DOHH2 (cell line): Measurements from ENCODE around the gene POGZ.
A peak's percentile ranks its signal among the peaks of the same experiment; 100 is the strongest.

ENCODE experiments used
- H3F3A ChIP-seq: fragments of 200-600 bp; sonication (generic), shearing (Covaris generic); 2 replicates; pipeline ENCODE4 v1.6.0; 2016; ENCODE audit warnings: antibody characterized with exemption, mild to moderate bottlenecking; ENCODE audit not compliant: control insufficient read depth, insufficient read depth
- H3K27ac ChIP-seq: fragments of 200-600 bp; sonication (generic); 2 replicates; pipeline ENCODE4 v1.5.1; 2014; ENCODE audit warnings: low read depth, mild to moderate bottlenecking, low read length, moderate library complexity
- H3K27me3 ChIP-seq: fragments of 200-600 bp; sonication (generic); 2 replicates; pipeline ENCODE4 v1.6.1; 2014; ENCODE audit warnings: mild to moderate bottlenecking, low read length, mixed read lengths; ENCODE audit not compliant: control insufficient read depth
- H3K36me3 ChIP-seq: fragments of 200-600 bp; sonication (generic); 2 replicates; pipeline ENCODE4 v1.6.1; 2014; ENCODE audit warnings: mild to moderate bottlenecking, low read length, moderate library complexity, mixed read lengths; ENCODE audit not compliant: control insufficient read depth
- H3K4me1 ChIP-seq: fragments of 200-600 bp; sonication (generic); 2 replicates; pipeline ENCODE4 v1.6.1; 2014; ENCODE audit warnings: mild to moderate bottlenecking, low read length, mixed read lengths; ENCODE audit not compliant: control insufficient read depth
- H3K4me2 ChIP-seq: fragments of 200-600 bp; sonication (generic); 2 replicates; pipeline ENCODE4 v1.6.0; 2014; ENCODE audit warnings: mild to moderate bottlenecking, low read length, moderate library complexity
- H3K4me3 ChIP-seq: fragments of 200-600 bp; sonication (generic); 2 replicates; pipeline ENCODE4 v1.5.1; 2014; ENCODE audit warnings: mild to moderate bottlenecking, low read length, mixed read lengths
- H3K79me2 ChIP-seq: fragments of 200-600 bp; sonication (generic); 2 replicates; pipeline ENCODE4 v1.6.1; 2014; ENCODE audit warnings: mild to moderate bottlenecking, low read length, mixed read lengths; ENCODE audit not compliant: control insufficient read depth
- H3K9me2 ChIP-seq: fragments of 200-600 bp; sonication (generic); replicated peaks from 2 replicates; pipeline ENCODE4 v1.6.1; 2014; ENCODE audit warnings: mild to moderate bottlenecking, low read length, mixed read lengths; ENCODE audit not compliant: control insufficient read depth
- H3K9me3 ChIP-seq: fragments of 200-600 bp; sonication (generic); 2 replicates; pipeline ENCODE4 v1.6.1; 2014; ENCODE audit warnings: antibody characterized with exemption, low read length, mixed read lengths; ENCODE audit not compliant: control insufficient read depth, insufficient read depth
- H4K20me1 ChIP-seq: fragments of 200-600 bp; sonication (generic); 2 replicates; pipeline ENCODE4 v1.6.0; 2014; ENCODE audit warnings: low read depth, mild to moderate bottlenecking, antibody characterized with exemption, low read length, moderate library complexity; ENCODE audit not compliant: control insufficient read depth, insufficient read depth
- CTCF ChIP-seq: fragments of 200-600 bp; sonication (generic); IDR thresholded peaks from one replicate; pipeline ENCODE4 v1.5.1; 2014; ENCODE audit warnings: antibody characterized with exemption, mild to moderate bottlenecking, low read depth, low read length; ENCODE audit not compliant: poor library complexity, severe bottlenecking
- EZH2phosphoT487 ChIP-seq: fragments of 200-600 bp; sonication (generic); IDR thresholded peaks from 2 replicates; pipeline ENCODE4 v1.6.1; 2017; ENCODE audit warnings: borderline replicate concordance, mild to moderate bottlenecking, antibody characterized with exemption, low read length, moderate library complexity, mixed read lengths

Gene POGZ, protein sequence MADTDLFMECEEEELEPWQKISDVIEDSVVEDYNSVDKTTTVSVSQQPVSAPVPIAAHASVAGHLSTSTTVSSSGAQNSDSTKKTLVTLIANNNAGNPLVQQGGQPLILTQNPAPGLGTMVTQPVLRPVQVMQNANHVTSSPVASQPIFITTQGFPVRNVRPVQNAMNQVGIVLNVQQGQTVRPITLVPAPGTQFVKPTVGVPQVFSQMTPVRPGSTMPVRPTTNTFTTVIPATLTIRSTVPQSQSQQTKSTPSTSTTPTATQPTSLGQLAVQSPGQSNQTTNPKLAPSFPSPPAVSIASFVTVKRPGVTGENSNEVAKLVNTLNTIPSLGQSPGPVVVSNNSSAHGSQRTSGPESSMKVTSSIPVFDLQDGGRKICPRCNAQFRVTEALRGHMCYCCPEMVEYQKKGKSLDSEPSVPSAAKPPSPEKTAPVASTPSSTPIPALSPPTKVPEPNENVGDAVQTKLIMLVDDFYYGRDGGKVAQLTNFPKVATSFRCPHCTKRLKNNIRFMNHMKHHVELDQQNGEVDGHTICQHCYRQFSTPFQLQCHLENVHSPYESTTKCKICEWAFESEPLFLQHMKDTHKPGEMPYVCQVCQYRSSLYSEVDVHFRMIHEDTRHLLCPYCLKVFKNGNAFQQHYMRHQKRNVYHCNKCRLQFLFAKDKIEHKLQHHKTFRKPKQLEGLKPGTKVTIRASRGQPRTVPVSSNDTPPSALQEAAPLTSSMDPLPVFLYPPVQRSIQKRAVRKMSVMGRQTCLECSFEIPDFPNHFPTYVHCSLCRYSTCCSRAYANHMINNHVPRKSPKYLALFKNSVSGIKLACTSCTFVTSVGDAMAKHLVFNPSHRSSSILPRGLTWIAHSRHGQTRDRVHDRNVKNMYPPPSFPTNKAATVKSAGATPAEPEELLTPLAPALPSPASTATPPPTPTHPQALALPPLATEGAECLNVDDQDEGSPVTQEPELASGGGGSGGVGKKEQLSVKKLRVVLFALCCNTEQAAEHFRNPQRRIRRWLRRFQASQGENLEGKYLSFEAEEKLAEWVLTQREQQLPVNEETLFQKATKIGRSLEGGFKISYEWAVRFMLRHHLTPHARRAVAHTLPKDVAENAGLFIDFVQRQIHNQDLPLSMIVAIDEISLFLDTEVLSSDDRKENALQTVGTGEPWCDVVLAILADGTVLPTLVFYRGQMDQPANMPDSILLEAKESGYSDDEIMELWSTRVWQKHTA (N-terminal part only)

DNA sequence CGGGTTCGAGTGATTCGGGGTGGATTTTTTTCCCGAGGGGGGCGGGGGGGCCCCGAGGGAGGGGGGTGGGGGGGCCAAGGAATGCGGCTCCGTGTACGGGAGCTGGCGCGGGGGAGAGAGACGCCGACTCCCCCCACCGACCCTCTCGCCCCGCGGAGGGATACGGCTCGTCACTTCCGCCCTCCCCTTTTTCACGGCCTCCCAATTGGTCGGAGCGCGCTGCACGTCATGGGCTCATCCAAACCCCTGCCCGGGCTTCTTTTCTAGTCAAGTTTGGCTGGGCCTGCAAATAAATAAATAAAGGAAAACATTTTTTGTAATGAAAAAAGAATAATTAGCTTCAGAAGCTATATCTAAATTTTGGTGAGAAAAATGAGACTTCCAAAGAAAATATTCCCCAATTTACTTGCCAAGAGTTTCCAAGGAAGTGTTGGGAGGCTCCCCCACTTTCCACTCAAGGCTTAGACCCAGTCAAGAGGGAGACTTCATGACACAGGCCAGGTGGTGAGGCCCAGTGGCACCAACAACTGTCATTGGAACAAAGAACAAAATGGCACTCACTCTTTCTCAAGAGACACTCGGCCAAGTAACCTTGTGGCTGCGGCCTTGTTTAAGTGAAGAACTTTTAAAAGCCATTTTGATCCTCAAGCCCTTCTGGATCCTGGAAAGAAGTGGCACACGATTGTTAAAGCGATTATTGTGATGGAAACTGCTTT lies at the start of gene POGZ:
TSS of gene POGZ (minus strand) at position 164 of the 716 bp plus-strand sequence. CDS start 17,290 bp downstream, outside the sequence.
- Histone ChIP-seq H3K4me3 (peak within 1 kb of the TSS; percentile 92), H3K9me3 (no peaks in the 10 kb centered on the region)

GRCh38 chr1:151508833-151509232 lies 49.5 kb upstream of the POGZ start:
- Histone ChIP-seq H3K4me2 (no peak overlapping the region), H3K4me1 (peaks cover 27% of the 10 kb centered on the region), H3K9me3 (no peaks in the 10 kb centered on the region), H3K9me2 (no peaks in the 10 kb centered on the region), H3F3A (peaks cover 7% of the 10 kb centered on the region; the same call in 1 of the 2 replicates), H4K20me1 (no peaks in the 10 kb centered on the region), H3K36me3 (no peaks in the 10 kb centered on the region), H3K27me3 (peaks cover 29% of the 10 kb centered on the region), H3K27ac (no peak overlapping the region), H3K79me2 (no peaks in the 10 kb centered on the region), H3K4me3 (no peak overlapping the region)
- TF ChIP-seq CTCF = no peak
- TF ChIP-seq EZH2phosphoT487 = no peak

More for the DNA sequence above, at the start of gene POGZ:
- H3K4me2 ChIP-seq = peak within 1 kb of the TSS; percentile 91
- H3K4me1 ChIP-seq = peaks cover 41% of the 10 kb centered on the region
- H4K20me1 ChIP-seq = peaks cover 8% of the 10 kb centered on the region
- peaks cover 44% of the 10 kb centered on the region for H3K79me2 ChIP-seq
- H3K9me2 ChIP-seq = no peaks in the 10 kb centered on the region; the same call in 1 of the 2 replicates
- H3K27ac ChIP-seq = peak within 1 kb of the TSS; percentile 75
- H3K27me3 ChIP-seq = peaks cover 10% of the 10 kb centered on the region
- TF ChIP-seq EZH2phosphoT487 = no peak
- no peak for TF ChIP-seq CTCF
- peaks cover 16% of the 10 kb centered on the region for H3K36me3 ChIP-seq
- H3F3A ChIP-seq = peaks cover 15% of the 10 kb centered on the region

GRCh38 chr1:151504759-151505158 lies 45.5 kb upstream of the POGZ start:
- no peaks in the 10 kb centered on the region for H3K36me3 ChIP-seq
- H3K9me2 ChIP-seq = no peaks in the 10 kb centered on the region
- no peaks in the 10 kb centered on the region for H3K79me2 ChIP-seq
- H3K27ac ChIP-seq = no peak overlapping the region
- H3F3A ChIP-seq = no peaks in the 10 kb centered on the region
- H3K4me1 ChIP-seq = no peaks in the 10 kb centered on the region
- peaks cover 17% of the 10 kb centered on the region for H3K27me3 ChIP-seq
- no peak overlapping the region for H3K4me3 ChIP-seq
- no peaks in the 10 kb centered on the region for H4K20me1 ChIP-seq
- no peak overlapping the region for H3K4me2 ChIP-seq
- no peak for TF ChIP-seq CTCF
- no peak for TF ChIP-seq EZH2phosphoT487
- no peaks in the 10 kb centered on the region for H3K9me3 ChIP-seq
